OCI-LY1 (cell line): ENCODE measurements around the gene MYOF.

Experiments used
- EZH2 ChIP-seq: fragments of 200-600 bp; sonication (generic), shearing (Covaris generic); IDR thresholded peaks from 2 replicates; pipeline ENCODE4 v1.8.0; 2017; ENCODE audit warnings: borderline replicate concordance, mixed run types, mild to moderate bottlenecking, antibody characterized with exemption, low read length, moderate library complexity, mixed read lengths
- TF ChIP-seq, protein P1 (sequence below): fragments of 200-600 bp; sonication (generic), shearing (Covaris generic); IDR thresholded peaks from 2 replicates; pipeline ENCODE4 v1.5.1; 2017; ENCODE audit warnings: mild to moderate bottlenecking, antibody characterized with exemption, low read length, moderate library complexity, mixed read lengths

DNA sequence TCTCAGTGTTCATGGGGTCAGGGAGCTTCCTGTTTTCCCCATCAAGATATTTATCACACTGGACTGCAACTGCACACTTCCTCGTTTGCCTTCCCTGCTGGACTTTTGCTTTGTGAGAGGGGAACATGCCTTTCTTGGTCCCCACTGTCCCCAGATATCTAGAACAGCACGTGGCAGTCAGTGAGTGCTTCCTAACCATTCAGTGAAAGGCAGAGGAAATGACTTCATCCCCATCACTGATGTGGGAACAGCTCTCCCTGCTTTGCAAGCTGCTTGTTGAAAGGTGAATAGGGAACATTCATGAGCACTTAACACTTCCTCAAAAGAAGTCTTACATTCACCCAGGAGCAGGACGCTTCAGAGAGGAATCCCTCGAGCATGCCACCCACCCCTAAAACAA, 135.4 kb downstream of the MYOF start:
- TF ChIP-seq, protein P1, sequence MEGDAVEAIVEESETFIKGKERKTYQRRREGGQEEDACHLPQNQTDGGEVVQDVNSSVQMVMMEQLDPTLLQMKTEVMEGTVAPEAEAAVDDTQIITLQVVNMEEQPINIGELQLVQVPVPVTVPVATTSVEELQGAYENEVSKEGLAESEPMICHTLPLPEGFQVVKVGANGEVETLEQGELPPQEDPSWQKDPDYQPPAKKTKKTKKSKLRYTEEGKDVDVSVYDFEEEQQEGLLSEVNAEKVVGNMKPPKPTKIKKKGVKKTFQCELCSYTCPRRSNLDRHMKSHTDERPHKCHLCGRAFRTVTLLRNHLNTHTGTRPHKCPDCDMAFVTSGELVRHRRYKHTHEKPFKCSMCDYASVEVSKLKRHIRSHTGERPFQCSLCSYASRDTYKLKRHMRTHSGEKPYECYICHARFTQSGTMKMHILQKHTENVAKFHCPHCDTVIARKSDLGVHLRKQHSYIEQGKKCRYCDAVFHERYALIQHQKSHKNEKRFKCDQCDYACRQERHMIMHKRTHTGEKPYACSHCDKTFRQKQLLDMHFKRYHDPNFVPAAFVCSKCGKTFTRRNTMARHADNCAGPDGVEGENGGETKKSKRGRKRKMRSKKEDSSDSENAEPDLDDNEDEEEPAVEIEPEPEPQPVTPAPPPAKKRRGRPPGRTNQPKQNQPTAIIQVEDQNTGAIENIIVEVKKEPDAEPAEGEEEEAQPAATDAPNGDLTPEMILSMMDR: no peak
- TF ChIP-seq EZH2: no peak
